Breast epithelium (tissue), 3 donors: ENCODE results near the gene ERC1.

ENCODE experiments used
- POLR2A ChIP-seq: fragments of 450-650 bp; IDR thresholded peaks from one replicate; pipeline ENCODE4 v1.6.1; 2016; ENCODE audit warnings: antibody characterized with exemption, mild to moderate bottlenecking, moderate library complexity
- POLR2AphosphoS5 ChIP-seq, 3 donors: sonication (generic); formaldehyde crosslinking; IDR thresholded peaks; one replicate each; pipeline ENCODE4 v1.6.1; 2017; ENCODE audit warnings: antibody characterized with exemption in 3 of 3
- TF ChIP-seq, protein P1 (sequence below), 3 donors: fragments of 450-650 bp; IDR thresholded peaks; one replicate each; pipeline ENCODE4 v1.5.1; 2016 to 2017; ENCODE audit warnings: antibody characterized with exemption in 3 of 3, mild to moderate bottlenecking in 3 of 3, moderate library complexity in 3 of 3

DNA sequence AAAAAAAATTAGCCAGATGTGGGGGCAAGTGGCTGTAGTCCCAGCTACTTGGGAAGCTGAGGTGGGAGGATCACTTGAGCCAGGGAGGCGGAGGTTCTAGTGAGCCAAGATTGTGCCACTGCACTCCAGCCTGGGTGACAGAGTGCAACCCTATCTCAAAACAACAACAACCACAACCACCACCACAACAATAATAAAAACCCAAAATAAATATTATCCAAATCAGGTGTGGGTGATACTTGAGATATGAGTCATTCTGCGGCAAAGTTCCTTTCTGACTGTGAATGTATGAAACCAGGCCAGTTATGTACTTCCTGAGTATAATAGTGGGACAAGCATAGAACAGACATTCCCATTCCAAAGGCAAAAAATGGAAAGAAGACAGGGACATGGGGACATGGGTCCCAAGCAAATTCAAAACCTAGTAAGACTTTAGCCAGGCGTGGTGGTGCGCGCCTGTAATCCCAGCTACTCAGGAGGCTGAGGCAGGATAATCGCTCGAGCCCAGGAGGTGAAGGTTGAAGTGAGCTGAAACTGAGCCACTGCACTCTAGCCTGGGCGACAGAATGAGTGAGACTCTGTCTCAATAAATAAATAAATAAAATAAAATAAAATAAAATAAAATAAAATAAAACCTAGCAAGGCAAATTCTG, 9.7 kb upstream of the ERC1 start:
- TF ChIP-seq, protein P1, sequence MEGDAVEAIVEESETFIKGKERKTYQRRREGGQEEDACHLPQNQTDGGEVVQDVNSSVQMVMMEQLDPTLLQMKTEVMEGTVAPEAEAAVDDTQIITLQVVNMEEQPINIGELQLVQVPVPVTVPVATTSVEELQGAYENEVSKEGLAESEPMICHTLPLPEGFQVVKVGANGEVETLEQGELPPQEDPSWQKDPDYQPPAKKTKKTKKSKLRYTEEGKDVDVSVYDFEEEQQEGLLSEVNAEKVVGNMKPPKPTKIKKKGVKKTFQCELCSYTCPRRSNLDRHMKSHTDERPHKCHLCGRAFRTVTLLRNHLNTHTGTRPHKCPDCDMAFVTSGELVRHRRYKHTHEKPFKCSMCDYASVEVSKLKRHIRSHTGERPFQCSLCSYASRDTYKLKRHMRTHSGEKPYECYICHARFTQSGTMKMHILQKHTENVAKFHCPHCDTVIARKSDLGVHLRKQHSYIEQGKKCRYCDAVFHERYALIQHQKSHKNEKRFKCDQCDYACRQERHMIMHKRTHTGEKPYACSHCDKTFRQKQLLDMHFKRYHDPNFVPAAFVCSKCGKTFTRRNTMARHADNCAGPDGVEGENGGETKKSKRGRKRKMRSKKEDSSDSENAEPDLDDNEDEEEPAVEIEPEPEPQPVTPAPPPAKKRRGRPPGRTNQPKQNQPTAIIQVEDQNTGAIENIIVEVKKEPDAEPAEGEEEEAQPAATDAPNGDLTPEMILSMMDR (IDR thresholded peaks at IDR 0.05): no peak
- TF ChIP-seq POLR2A (no peak), POLR2AphosphoS5 (IDR thresholded peaks at IDR 0.05) (no peak)
